SJCRH30 (cell line): ENCODE measurements around the gene TTLL6. TPM values are rescaled to one million over a fixed set of nuclear protein-coding genes. Genes with fewer than 3 reads are reported as not detected.

Experiments
- DNase-seq, 2 experiments: peaks; one replicate each; pipeline ENCODE4 v3.0.0-alpha.2; 2015 to 2020
- H3K27ac ChIP-seq: fragments of 250-450 bp; sonication (Bioruptor Pico); 2 replicates; pipeline ENCODE4 v1.5.1; 2020; ENCODE audit warnings: mild to moderate bottlenecking, moderate library complexity
- H3K27me3 ChIP-seq: fragments of 250-450 bp; sonication (Bioruptor Pico); 2 replicates; pipeline ENCODE4 v1.5.1; 2020; ENCODE audit warnings: mild to moderate bottlenecking, moderate library complexity
- H3K36me3 ChIP-seq: fragments of 250-450 bp; sonication (Bioruptor Pico); 2 replicates; pipeline ENCODE4 v1.5.1; 2020; ENCODE audit warnings: mild to moderate bottlenecking, moderate library complexity
- H3K4me1 ChIP-seq: fragments of 250-450 bp; sonication (Bioruptor Pico); 2 replicates; pipeline ENCODE4 v1.5.1; 2020; ENCODE audit warnings: mild to moderate bottlenecking, moderate library complexity
- H3K4me3 ChIP-seq: fragments of 250-450 bp; sonication (Bioruptor Pico); 2 replicates; pipeline ENCODE4 v1.5.1; 2020; ENCODE audit warnings: mild to moderate bottlenecking, moderate library complexity
- H3K9me3 ChIP-seq: fragments of 250-450 bp; sonication (Bioruptor Pico); replicated peaks from 2 replicates; pipeline ENCODE4 v1.5.1; 2020; ENCODE audit warnings: mild to moderate bottlenecking, moderate library complexity
- total RNA-seq: library from RNA; depleted of rRNA; stranded (reverse); fragments of >200 nt; shearing (Covaris generic); gene quantifications from 2 replicates; pipeline ENCODE4 v1.2.3, GENCODE V29; 2014

The TTLL6 gene
- total RNA-seq, 1 experiment from 2014 or later: 2.7 TPM

- Histone ChIP-seq H3K36me3 (no peaks in the 10 kb centered on the region), H3K27me3 (no peaks in the 10 kb centered on the region), H3K27ac (no peak overlapping the region), H3K4me3 (no peak overlapping the region), H3K4me1 (no peaks in the 10 kb centered on the region), H3K9me3 (no peaks in the 10 kb centered on the region)
- DNase-seq: no peak
Observed at GRCh38 chr17:48745381-48746275, 71.4 kb downstream of the TTLL6 start.

DNA sequence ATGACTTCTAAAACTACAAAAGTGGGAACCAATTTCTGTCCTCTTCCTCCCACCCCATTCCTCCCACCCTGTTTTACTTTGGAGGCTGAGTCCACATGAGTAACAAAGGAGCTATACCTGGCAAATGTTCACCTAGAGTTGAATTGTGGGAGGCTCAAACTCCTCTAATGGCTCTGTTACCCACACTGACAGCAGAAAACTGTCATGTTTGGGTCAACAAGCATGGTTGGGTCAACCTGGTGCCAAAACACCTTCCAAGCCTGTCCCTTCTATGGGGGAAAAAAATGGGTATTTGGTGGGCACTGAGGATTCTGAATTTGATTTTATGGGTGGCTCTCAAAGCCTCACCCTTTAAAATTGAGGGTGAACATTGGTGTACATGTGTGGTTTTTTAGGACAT lies 76.5 kb downstream of the TTLL6 start:
- DNase-seq: no peak
- Histone ChIP-seq H3K27ac (no peak overlapping the region), H3K4me1 (no peaks in the 10 kb centered on the region), H3K36me3 (no peaks in the 10 kb centered on the region), H3K27me3 (no peaks in the 10 kb centered on the region), H3K4me3 (no peak overlapping the region), H3K9me3 (no peaks in the 10 kb centered on the region)

GRCh38 chr17:48738803-48739526 lies 78.1 kb downstream of the TTLL6 start:
- Histone ChIP-seq H3K27me3 (no peaks in the 10 kb centered on the region), H3K9me3 (no peaks in the 10 kb centered on the region), H3K4me1 (peaks cover 14% of the 10 kb centered on the region), H3K36me3 (no peaks in the 10 kb centered on the region), H3K4me3 (no peak overlapping the region), H3K27ac (no peak overlapping the region)
- no peak for DNase-seq

DNA sequence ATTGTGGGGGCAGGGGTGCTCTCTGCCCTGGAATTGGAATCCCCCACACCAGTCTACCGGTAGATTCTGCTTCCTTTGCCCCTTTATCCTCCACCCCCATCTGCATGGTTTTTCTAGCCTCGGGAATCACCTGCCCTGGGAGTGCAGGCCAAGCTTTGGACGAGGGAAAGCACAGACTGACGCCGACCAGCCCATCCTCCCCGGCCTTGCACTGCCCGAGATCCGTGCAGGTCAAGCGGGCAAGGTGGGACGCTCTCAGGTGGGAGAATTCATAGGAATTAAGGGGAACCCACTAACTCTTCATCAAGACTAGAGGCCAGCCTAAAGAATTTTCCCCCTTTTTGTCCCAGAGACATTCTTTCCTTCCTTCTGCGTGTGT lies 78.6 kb downstream of the TTLL6 start:
- Histone ChIP-seq H3K4me3 (no peak overlapping the region), H3K36me3 (no peaks in the 10 kb centered on the region), H3K4me1 (peaks cover 19% of the 10 kb centered on the region), H3K27ac (no peak overlapping the region), H3K27me3 (no peaks in the 10 kb centered on the region), H3K9me3 (no peaks in the 10 kb centered on the region)
- DNase-seq: no peak

- Histone ChIP-seq H3K9me3 (no peaks in the 10 kb centered on the region), H3K4me1 (peaks cover 20% of the 10 kb centered on the region), H3K27ac (no peak overlapping the region), H3K4me3 (no peak overlapping the region), H3K36me3 (no peaks in the 10 kb centered on the region), H3K27me3 (no peaks in the 10 kb centered on the region)
- DNase-seq: no peak
Observed at GRCh38 chr17:48737330-48738043, 79.5 kb downstream of the TTLL6 start.

DNA sequence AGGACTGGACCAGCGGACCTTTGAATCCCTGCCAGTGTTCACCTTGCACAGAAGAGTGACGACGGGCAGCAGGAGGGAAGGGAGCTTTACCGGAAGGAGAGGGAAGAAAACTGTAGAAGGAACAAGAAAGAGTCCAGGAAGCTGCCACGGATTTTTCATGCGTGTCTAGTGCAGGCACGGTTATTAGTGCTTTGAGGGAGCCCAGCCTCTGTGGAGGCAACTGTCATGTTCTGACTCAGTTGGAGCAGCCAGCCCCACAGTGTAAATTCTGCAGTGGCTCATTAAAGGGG lies 82.0 kb downstream of the TTLL6 start:
- Histone ChIP-seq H3K27ac (peak overlapping the region; percentile 79), H3K27me3 (no peaks in the 10 kb centered on the region), H3K4me1 (peaks cover 27% of the 10 kb centered on the region), H3K36me3 (no peaks in the 10 kb centered on the region), H3K9me3 (no peaks in the 10 kb centered on the region), H3K4me3 (no peak overlapping the region)
- DNase-seq: no peak

DNA sequence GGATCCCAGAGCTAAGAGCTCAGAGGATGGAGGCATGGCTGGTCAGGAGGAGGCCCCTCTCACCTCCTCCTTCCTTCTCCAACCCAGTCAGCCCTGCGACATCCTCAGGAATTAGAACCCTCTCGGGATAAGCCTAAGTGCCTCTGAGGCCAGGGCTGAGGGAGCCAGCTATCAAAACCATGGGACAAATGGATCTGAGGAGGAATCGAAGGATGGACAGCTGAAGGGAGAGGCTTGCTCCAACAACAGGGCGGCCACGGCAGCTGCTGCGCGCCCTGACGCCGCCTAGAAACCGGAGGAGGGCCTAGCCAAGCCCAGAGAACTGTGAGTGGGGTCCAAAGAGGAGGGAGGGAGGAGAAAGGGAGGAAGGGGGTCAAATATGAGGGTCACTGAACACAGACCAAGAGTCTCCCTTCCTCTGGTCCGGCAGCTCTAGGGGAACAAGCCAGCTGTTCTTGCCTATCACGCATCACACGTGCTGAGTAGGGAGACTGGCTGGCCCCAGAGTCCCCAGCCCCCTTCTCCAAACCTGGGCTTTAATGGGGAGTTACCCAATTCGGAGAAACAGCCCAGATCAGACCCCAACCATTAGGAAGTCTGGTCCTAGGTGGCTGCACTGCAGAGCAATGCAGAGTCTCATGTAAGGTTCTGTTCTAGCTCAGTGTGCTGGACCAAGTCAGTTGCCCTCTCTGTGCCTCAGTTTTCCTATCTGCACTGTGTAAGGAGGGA lies 82.5 kb downstream of the TTLL6 start:
- H3K27me3 ChIP-seq: no peaks in the 10 kb centered on the region
- no peaks in the 10 kb centered on the region for H3K9me3 ChIP-seq
- H3K36me3 ChIP-seq: no peaks in the 10 kb centered on the region
- peaks cover 30% of the 10 kb centered on the region for H3K4me1 ChIP-seq
- H3K27ac ChIP-seq: peak overlapping the region; percentile 79
- H3K4me3 ChIP-seq: peak overlapping the region; percentile 24
- DNase-seq: peak; percentile 92 to 95

DNA sequence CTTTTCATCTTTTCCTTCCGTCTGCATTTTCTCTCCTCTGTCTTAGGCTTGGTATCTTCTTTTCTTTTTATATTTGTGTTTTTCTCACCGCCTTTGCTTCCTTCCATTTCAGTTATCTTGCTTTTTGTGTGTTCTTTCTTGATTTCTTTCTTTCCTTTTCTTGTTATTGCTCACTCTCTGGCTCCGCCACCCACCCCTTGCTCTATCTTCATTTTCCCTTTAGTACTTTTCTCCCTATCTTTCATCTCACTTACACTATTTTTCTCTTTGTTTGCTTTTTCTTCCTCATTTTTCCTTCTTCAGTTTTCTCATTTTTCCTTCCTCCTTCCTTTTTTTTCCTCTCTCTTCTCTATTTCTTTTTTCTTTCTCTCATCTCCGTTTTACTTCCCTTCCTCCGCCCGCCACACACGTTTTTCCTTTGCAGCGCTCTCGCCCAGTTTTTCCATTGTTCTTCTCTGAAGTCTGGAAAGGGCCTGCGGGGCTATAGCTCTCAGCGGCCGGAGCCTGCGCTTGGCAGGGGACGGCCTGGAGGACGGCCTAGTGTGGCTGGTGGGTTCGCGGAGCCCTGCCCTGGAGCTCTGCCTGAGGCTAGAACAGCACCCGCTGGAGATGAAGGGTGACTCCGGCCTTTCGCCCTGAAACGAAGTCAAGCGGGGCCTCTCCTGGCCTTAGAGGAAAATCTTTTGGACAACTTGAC lies 83.2 kb downstream of the TTLL6 start:
- H3K27ac ChIP-seq: peak overlapping the region; percentile 79
- no peaks in the 10 kb centered on the region for H3K9me3 ChIP-seq
- H3K4me3 ChIP-seq: peak overlapping the region; percentile 24
- H3K27me3 ChIP-seq: no peaks in the 10 kb centered on the region
- DNase-seq: peak in 1 of 2 experiments; percentile 38
- H3K4me1 ChIP-seq: peaks cover 30% of the 10 kb centered on the region
- no peaks in the 10 kb centered on the region for H3K36me3 ChIP-seq

GRCh38 chr17:48732688-48733629 lies 84.1 kb downstream of the TTLL6 start:
- DNase-seq: no peak
- Histone ChIP-seq H3K9me3 (no peaks in the 10 kb centered on the region), H3K27ac (no peak overlapping the region), H3K4me1 (peaks cover 30% of the 10 kb centered on the region), H3K27me3 (no peaks in the 10 kb centered on the region), H3K36me3 (no peaks in the 10 kb centered on the region), H3K4me3 (no peak overlapping the region)

DNA sequence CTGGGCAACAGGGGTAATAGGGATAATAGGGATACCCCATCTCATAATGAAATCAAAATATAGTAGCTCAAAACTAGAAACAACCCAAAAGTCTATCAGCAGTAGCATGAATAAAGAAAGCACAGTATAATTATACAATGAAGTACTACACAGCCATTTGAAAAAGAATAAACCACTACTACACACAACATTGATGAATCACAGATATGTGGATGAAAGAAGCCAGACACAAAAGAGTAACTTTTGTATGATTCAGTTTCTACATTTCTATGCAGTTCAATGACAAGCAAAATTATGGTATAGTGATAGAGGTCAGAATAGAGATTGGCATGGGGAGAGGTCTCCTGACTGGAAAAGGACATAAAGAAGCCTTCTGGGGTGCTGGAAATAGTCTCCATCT lies 85.7 kb downstream of the TTLL6 start:
- DNase-seq: no peak
- Histone ChIP-seq H3K36me3 (no peaks in the 10 kb centered on the region), H3K4me1 (peaks cover 30% of the 10 kb centered on the region), H3K9me3 (no peaks in the 10 kb centered on the region), H3K27me3 (no peaks in the 10 kb centered on the region), H3K27ac (no peak overlapping the region), H3K4me3 (no peak overlapping the region)

DNA sequence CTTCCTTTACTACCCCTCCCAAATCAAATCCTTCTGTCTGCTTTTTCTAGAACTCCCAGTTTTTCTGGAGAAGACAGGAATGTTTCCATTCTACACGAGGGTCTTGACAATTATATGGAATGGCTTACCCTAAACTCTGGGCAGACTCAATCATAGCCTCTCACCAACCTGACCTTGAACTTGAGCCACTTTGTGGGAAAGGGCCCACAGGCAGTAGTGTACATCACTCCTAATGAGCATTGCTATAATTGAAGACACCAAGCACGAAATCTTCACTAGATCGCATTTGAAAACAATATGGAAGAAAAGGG lies 86.8 kb downstream of the TTLL6 start:
- Histone ChIP-seq H3K4me1 (peaks cover 28% of the 10 kb centered on the region), H3K36me3 (no peaks in the 10 kb centered on the region), H3K27me3 (no peaks in the 10 kb centered on the region), H3K27ac (no peak overlapping the region; the same call in 1 of the 2 replicates), H3K9me3 (no peaks in the 10 kb centered on the region), H3K4me3 (no peak overlapping the region)
- no peak for DNase-seq

DNA sequence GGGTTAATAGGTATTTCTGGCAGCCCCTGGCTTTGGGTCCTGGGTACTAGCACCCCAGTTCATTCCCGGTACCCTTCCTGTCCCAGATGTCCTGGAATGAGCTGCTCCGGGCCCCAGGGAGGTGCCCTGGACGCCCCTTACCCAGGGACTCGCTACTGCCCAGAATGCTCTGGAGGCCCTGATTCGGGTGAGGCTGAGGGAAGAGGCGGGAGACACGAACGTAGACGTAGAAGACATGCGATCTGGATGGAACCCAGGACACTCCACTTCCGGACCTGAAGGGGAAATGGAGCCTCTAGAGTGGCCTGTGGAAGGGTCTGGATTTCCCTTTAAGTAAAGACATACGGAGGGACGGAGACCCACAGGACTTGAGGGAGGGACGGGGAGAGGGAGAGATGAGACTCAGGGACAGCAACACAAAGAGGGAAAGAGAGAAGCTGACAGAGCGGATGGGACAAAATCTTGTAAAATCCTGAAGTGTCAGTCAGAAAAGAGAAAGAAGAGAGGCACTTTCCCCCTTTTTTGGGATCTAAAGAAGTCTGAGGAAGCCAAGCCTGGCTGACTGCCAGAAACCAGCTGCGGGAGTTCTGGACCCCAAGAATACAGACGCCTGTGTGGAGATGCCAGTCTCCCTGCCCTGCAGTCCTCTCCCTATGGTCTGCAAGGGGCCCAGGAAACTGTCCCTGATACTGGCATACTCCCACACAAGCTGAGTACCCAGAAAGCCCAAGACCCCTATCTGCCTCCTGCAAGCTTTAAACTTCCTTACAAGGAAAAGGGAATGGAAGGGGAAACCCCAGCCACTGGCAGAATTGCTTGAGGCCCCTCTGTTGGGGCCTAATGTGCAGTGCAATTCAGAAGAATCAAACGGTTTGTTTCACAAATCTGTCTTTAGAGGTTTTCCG lies 87.4 kb downstream of the TTLL6 start:
- peak; percentile 71 to 78 for DNase-seq
- Histone ChIP-seq H3K27me3 (no peaks in the 10 kb centered on the region), H3K4me1 (peaks cover 22% of the 10 kb centered on the region), H3K9me3 (no peaks in the 10 kb centered on the region), H3K36me3 (no peaks in the 10 kb centered on the region), H3K4me3 (peak overlapping the region; percentile 62), H3K27ac (peak overlapping the region; percentile 75)
